Measurements from ENCODE around the gene FBXO36.

GRCh38 chr2:229955663-229956062 lies 33.4 kb downstream of the FBXO36 start:
- TF ChIP-seq CTCF (conservative IDR thresholded peaks at IDR 0.05 in 1 of 2, IDR thresholded peaks at IDR 0.05 in 1 of 2; ENCODE audit: low read depth in 1 of 2, low read length in 2 of 2) = no peak
- TF ChIP-seq EZH2 (IDR thresholded peaks at IDR 0.05; ENCODE audit: low read length, missing control alignments) = no peak

Data from fibroblast of lung (primary cell).